ENCODE measurements around the gene RTKN.

Gene RTKN

DNA sequence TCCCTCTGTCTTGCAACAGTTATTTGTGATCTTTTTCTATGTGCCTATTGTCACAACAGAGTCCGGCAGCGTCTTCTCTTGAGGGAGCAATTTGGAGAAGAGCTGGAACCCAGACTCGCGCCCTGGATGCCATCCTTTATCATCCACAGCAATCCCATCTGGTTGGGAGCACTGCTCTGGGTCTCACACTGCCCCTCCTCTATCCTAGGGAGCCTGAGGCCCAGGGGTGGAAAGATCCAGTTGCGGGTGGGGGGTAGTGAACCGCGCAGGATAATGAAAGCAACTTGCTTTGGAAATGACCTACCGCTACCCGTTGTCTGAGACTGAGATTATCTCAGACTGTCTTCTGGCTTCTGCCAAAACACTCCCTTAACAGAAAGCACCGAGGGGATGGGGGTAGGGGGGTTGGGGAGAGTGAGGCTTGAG, 17.2 kb upstream of the RTKN start:
- TF ChIP-seq, protein P1, sequence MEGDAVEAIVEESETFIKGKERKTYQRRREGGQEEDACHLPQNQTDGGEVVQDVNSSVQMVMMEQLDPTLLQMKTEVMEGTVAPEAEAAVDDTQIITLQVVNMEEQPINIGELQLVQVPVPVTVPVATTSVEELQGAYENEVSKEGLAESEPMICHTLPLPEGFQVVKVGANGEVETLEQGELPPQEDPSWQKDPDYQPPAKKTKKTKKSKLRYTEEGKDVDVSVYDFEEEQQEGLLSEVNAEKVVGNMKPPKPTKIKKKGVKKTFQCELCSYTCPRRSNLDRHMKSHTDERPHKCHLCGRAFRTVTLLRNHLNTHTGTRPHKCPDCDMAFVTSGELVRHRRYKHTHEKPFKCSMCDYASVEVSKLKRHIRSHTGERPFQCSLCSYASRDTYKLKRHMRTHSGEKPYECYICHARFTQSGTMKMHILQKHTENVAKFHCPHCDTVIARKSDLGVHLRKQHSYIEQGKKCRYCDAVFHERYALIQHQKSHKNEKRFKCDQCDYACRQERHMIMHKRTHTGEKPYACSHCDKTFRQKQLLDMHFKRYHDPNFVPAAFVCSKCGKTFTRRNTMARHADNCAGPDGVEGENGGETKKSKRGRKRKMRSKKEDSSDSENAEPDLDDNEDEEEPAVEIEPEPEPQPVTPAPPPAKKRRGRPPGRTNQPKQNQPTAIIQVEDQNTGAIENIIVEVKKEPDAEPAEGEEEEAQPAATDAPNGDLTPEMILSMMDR (IDR thresholded peaks at IDR 0.05; ENCODE audit: low read depth, low read length) = no peak
- peak overlapping the region; percentile 79 for H3K4me3 ChIP-seq (ENCODE audit: low read depth, low read length)

DNA sequence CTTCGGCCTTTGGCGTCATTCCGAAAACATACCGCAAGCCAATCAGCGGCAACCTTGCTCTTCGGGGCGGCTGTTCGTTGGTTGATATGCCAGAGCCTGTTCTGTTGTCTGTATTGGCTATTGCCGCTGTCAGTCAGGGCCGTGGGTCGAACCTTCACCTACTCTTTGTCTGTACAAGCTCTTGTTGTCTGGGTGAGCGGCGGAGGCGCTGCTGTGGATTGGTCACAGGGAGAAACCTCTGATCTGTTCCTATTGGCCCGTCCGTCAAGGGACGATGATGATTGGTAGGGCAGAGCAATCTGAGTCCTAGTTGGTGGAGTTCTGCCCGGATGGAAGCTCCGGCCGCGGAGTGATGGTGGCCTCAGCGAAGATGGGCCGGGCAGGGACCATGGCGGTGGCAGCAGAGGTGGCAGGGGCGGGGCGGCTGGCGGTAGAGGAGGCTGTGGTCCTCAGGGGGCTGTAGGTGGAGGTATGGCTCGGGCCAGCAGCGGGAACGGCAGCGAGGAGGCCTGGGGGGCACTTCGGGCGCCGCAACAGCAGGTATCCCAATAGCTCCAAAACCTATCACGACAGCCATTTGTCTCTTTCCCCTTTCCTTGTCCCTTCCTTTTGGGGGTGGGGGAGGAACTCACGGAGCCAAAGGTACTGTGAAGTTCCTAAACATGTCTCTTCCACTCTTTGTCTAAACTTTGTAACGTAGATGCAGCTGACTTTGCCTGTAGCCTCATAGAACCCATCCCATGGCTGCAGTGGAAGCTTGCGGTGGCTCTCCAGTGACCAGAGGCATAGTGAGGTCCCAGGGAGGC, 16.6 kb upstream of the RTKN start, which contains the start of gene WBP1:
Gene WBP1 (plus strand): TSS at position 307 of the 806 bp plus-strand sequence. CDS start 165 bp downstream, at position 472.
- H3K4me3 ChIP-seq (ENCODE audit: low read depth, low read length) = peak within 1 kb of the TSS; percentile 79
- TF ChIP-seq, protein P1 (IDR thresholded peaks at IDR 0.05; ENCODE audit: low read depth, low read length) = no peak

DNA sequence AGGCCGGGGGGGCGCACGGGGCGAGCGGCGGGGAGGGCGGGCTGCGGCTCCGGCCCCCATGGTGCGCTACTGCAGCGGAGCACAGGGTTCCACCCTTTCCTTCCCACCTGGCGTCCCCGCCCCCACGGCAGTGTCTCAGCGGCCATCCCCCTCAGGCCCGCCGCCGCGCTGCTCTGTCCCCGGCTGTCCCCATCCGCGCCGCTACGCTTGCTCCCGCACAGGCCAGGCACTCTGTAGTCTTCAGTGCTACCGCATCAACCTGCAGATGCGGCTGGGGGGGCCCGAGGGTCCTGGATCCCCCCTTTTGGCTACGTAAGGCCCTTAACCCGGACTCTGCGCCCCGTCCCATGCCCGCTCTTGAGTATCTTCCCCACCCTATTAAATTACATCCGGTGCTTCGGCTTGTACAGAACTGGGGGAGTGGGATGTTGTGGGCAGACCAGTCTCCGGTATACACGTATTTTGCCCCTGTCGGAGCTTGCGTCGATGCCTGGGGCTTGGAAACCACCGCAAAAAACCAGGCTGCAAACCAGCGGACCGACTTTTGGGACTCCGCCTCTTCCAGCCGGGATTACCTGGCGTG, 15.9 kb upstream of the RTKN start:
- H3K4me3 ChIP-seq (ENCODE audit: low read depth, low read length) = peak overlapping the region; percentile 70
- TF ChIP-seq, protein P1 (IDR thresholded peaks at IDR 0.05; ENCODE audit: low read depth, low read length) = no peak

DNA sequence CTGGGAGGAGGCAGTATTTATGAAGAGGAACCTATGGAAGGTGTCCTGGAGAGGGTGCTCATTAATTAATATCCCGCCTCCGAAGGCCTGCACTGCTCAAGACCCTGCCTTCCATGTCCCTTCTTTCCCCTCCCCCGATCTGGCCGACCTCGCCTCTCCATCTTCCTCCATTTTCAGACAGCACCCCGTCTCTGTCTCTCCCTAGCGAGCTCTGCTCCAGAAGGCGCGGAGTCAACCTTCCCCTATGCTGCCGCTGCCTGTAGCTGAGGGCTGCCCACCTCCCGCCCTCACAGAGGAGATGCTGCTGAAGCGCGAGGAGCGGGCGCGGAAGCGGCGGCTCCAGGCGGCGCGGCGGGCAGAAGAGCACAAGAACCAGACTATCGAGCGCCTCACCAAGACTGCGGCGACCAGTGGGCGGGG, 15.4 kb upstream of the RTKN start:
- peak overlapping the region; percentile 70 for H3K4me3 ChIP-seq (ENCODE audit: low read depth, low read length)
- TF ChIP-seq, protein P1 (IDR thresholded peaks at IDR 0.05; ENCODE audit: low read depth, low read length) = no peak

DNA sequence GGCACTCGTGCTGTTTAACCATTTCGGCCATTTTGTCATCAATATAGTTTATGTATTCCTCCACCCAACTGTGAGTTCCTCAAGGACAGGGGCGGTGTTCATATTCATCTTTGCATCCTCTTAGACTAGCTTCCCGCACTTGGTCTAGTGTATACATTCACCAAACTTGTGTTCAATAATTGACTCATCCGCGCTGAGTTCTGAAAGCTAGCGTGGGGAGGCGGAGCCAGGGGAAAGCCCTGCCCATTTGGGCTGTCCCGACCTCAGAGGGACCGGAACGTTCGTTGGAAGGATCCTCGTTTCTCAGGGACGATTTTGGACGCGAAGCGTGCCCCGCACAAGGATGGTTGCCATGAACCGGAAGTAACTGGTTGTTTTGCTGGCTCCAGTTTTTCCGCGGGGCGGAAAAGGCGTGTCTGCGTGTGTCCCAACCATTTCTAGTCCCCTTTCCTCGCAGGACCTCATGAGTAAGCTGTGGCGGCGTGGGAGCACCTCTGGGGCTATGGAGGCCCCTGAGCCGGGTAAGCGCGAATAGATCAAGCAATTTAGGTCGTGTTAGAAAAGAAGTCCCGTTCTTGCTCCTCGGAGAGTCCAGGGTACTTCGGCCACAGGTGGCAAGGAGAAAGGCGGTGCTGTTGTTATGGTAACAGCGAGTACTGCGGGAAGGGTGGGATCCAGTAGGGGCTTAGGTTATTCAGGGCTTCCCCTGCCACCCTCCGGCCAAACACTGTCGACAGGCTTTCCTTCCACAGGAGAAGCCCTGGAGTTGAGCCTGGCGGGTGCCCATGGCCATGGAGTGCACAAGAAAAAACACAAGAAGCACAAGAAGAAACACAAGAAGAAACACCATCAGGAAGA, 13.1 kb upstream of the RTKN start, which contains the start of gene INO80B:
Gene INO80B (plus strand): TSS at position 434 of the 858 bp plus-strand sequence. CDS start 30 bp downstream, at position 464.
- TF ChIP-seq, protein P1 (IDR thresholded peaks at IDR 0.05; ENCODE audit: low read depth, low read length) = no peak
- H3K4me3 ChIP-seq (ENCODE audit: low read depth, low read length) = peak within 1 kb of the TSS; percentile 72

DNA sequence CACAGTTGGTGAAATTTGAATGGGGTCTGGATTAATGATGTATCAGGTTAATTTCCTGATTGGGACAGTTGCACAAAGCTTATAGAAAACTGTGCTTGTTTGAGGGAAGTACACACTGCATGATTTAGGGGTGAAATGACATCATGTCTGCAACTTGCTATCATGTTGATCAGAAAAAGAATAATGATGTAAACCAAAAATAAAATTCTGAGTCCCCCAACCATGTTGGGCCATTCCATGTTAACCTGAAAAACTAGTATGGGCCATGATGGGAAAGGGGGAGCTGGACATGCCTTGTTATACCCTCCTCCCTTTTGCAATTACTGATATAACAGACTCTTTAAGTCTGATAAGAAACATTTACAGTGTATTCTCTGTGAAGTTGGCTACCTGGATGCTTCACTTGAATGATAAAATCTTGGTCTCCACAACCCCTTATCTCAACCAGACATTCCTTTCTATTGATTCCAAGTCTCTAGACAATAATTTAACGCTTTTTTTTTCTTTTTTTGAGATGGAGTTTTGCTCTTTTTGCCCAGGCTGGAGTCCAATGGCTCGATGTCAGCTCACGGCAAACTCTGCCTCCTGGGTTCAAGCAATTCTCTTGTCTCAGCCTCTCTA, 8.9 kb upstream of the RTKN start:
- no peak overlapping the region for H3K4me3 ChIP-seq (ENCODE audit: low read depth, low read length)

More for the DNA sequence above, 8.9 kb upstream of the RTKN start:
- TF ChIP-seq, protein P1 (IDR thresholded peaks at IDR 0.05; ENCODE audit: low read depth, low read length) = no peak

All from WI38 (cell line).